ENCODE results near the gene MRPL36.
"Not testable (repeated sequence)": the region's sequence is repeated elsewhere in the genome, so short reads cannot be mapped to it uniquely, and the experiment has no call there.

Gene MRPL36

GRCh38 chr5:1817261-1818043 lies 17.8 kb upstream of the MRPL36 start:
- H3K4me1 Mint-ChIP-seq: no peaks in the 10 kb centered on the region

GRCh38 chr5:1816495-1817089 lies 17.0 kb upstream of the MRPL36 start:
- DNase-seq; H3K27me3 Mint-ChIP-seq (ENCODE audit: low read depth, poor library complexity); H3K27ac Mint-ChIP-seq; H3K4me3 Mint-ChIP-seq; H3K4me1 Mint-ChIP-seq; H3K9me3 Mint-ChIP-seq: not testable (repeated sequence)
- peaks cover 92% of the 10 kb centered on the region for H3K36me3 Mint-ChIP-seq (ENCODE audit: low read depth)

More at GRCh38 chr5:1817261-1818043, 17.8 kb upstream of the MRPL36 start:
- no peaks in the 10 kb centered on the region for H3K9me3 Mint-ChIP-seq
- H3K36me3 Mint-ChIP-seq (ENCODE audit: low read depth): peaks cover 92% of the 10 kb centered on the region
- TF ChIP-seq CTCF (IDR thresholded peaks at IDR 0.05): no peak
- DNase-seq: no peak
- peaks cover 6% of the 10 kb centered on the region for H3K27me3 Mint-ChIP-seq (ENCODE audit: low read depth, poor library complexity)
- H3K4me3 Mint-ChIP-seq: no peak overlapping the region
- peak overlapping the region; percentile 78 for H3K27ac Mint-ChIP-seq

- Mint-ChIP-seq H3K9me3 (no peaks in the 10 kb centered on the region), H3K4me3 (no peak overlapping the region), H3K36me3 (ENCODE audit: low read depth) (peaks cover 92% of the 10 kb centered on the region), H3K27me3 (ENCODE audit: low read depth, poor library complexity) (peaks cover 6% of the 10 kb centered on the region), H3K27ac (no peak overlapping the region), H3K4me1 (no peaks in the 10 kb centered on the region)
- no peak for TF ChIP-seq CTCF (IDR thresholded peaks at IDR 0.05)
- DNase-seq: no peak
Measured at GRCh38 chr5:1815881-1816292, 16.2 kb upstream of the MRPL36 start.

- Mint-ChIP-seq H3K27ac (no peak overlapping the region), H3K4me1 (no peaks in the 10 kb centered on the region), H3K4me3 (no peak overlapping the region), H3K9me3 (no peaks in the 10 kb centered on the region), H3K36me3 (ENCODE audit: low read depth) (peaks cover 92% of the 10 kb centered on the region), H3K27me3 (ENCODE audit: low read depth, poor library complexity) (peaks cover 6% of the 10 kb centered on the region)
- DNase-seq: no peak
- no peak for TF ChIP-seq CTCF (IDR thresholded peaks at IDR 0.05)
Measured at GRCh38 chr5:1815071-1815786, 15.6 kb upstream of the MRPL36 start.

- no peak overlapping the region for H3K4me3 Mint-ChIP-seq
- H3K27me3 Mint-ChIP-seq (ENCODE audit: low read depth, poor library complexity): peaks cover 6% of the 10 kb centered on the region
- H3K4me1 Mint-ChIP-seq: no peaks in the 10 kb centered on the region
- no peak for TF ChIP-seq CTCF (IDR thresholded peaks at IDR 0.05)
- DNase-seq: no peak
- peaks cover 89% of the 10 kb centered on the region for H3K36me3 Mint-ChIP-seq (ENCODE audit: low read depth)
- H3K27ac Mint-ChIP-seq: peak overlapping the region; percentile 11
- H3K9me3 Mint-ChIP-seq: no peaks in the 10 kb centered on the region
Measured at GRCh38 chr5:1814183-1815020, 14.8 kb upstream of the MRPL36 start.
